CD4-positive, CD25-positive, alpha-beta regulatory T cell (primary cell): Measurements from ENCODE around the gene ZNF497. TPM values are rescaled to one million over a fixed set of nuclear protein-coding genes. Genes with fewer than 3 reads are reported as not detected.

ENCODE experiments used
- ATAC-seq, 2 donors: fragments of 150-1000 bp; cut with Tn5 transposase; one replicate each; pipeline ENCODE4 v1.10.0; 2021; ENCODE audit warnings: low read depth in 2 of 2, moderate number of reproducible peaks in 2 of 2, moderate library complexity in 1 of 2
- DNase-seq, 3 donors: peaks; one replicate each; pipeline versions ENCODE4 v3.0.0 to v3.0.0-alpha.2; 2012 to 2022; ENCODE audit warnings: mixed read lengths in 1 of 3
- H3K27ac ChIP-seq: one replicate; pipeline ENCODE4 v1.7.0; 2013; ENCODE audit warnings: mild to moderate bottlenecking, low read length; ENCODE audit not compliant: insufficient read depth, poor library complexity, severe bottlenecking
- H3K27me3 ChIP-seq: one replicate; pipeline ENCODE4 v1.7.0; 2013; ENCODE audit warnings: low read length; ENCODE audit not compliant: control insufficient read depth, insufficient read depth
- H3K36me3 ChIP-seq: one replicate; pipeline ENCODE4 v1.7.0; 2013; ENCODE audit warnings: mild to moderate bottlenecking, low read length, moderate library complexity; ENCODE audit not compliant: control insufficient read depth, insufficient read depth
- H3K4me1 ChIP-seq: 2 replicates; pipeline ENCODE4 v1.7.0; 2013; ENCODE audit warnings: mild to moderate bottlenecking, low read length; ENCODE audit not compliant: insufficient read depth, control insufficient read depth, poor library complexity, severe bottlenecking
- H3K4me3 ChIP-seq: one replicate; pipeline ENCODE4 v1.7.0; 2013; ENCODE audit warnings: low read depth, mild to moderate bottlenecking, low read length, moderate library complexity
- H3K9me3 ChIP-seq, 2 experiments: 1 replicate in 1 of 2; 2 replicates in 1 of 2; pipeline ENCODE4 v1.7.0; 2013; ENCODE audit warnings: low read length in 2 of 2, mild to moderate bottlenecking in 1 of 2, moderate library complexity in 1 of 2; ENCODE audit not compliant: control insufficient read depth in 2 of 2
- H3K27ac Mint-ChIP-seq, 3 donors: one replicate each; pipeline ENCODE4 v1.8.0; 2020 to 2022; ENCODE audit warnings: mild to moderate bottlenecking in 3 of 3, mixed read lengths in 3 of 3, moderate library complexity in 2 of 3
- H3K27me3 Mint-ChIP-seq: one replicate; pipeline ENCODE4 v1.8.0; 2022; ENCODE audit warnings: mild to moderate bottlenecking, mixed read lengths
- H3K36me3 Mint-ChIP-seq: one replicate; pipeline ENCODE4 v1.8.0; 2020; ENCODE audit warnings: mixed read lengths
- H3K4me1 Mint-ChIP-seq, 4 donors: one replicate each; pipeline ENCODE4 v1.8.0; 2020 to 2022; ENCODE audit warnings: mixed read lengths in 4 of 4, mild to moderate bottlenecking in 1 of 4
- H3K4me3 Mint-ChIP-seq, 4 donors: one replicate each; pipeline ENCODE4 v1.8.0; 2020 to 2022; ENCODE audit warnings: mild to moderate bottlenecking in 4 of 4, mixed read lengths in 4 of 4, moderate library complexity in 3 of 4
- H3K9me3 Mint-ChIP-seq, 7 donors: one replicate each; pipeline ENCODE4 v1.8.0; 2020 to 2022; ENCODE audit warnings: mixed read lengths in 7 of 7, mild to moderate bottlenecking in 3 of 7, moderate library complexity in 2 of 7
- polyA plus RNA-seq, 4 donors: library from polyadenylated mRNA; unstranded; fragments of 300-500 nt; fragmentation: Illumina TruSeq; gene quantifications; one replicate each; pipeline ENCODE4 v1.2.3, GENCODE V29; 2021
- total RNA-seq: library from RNA; stranded (reverse); gene quantifications from one replicate; pipeline ENCODE4 v1.2.3, GENCODE V29; 2022

ZNF497 gene
- total and polyA plus RNA-seq, 5 donors from 2014 or later = 0.27 to 0.79 (median 0.38) TPM

DNA sequence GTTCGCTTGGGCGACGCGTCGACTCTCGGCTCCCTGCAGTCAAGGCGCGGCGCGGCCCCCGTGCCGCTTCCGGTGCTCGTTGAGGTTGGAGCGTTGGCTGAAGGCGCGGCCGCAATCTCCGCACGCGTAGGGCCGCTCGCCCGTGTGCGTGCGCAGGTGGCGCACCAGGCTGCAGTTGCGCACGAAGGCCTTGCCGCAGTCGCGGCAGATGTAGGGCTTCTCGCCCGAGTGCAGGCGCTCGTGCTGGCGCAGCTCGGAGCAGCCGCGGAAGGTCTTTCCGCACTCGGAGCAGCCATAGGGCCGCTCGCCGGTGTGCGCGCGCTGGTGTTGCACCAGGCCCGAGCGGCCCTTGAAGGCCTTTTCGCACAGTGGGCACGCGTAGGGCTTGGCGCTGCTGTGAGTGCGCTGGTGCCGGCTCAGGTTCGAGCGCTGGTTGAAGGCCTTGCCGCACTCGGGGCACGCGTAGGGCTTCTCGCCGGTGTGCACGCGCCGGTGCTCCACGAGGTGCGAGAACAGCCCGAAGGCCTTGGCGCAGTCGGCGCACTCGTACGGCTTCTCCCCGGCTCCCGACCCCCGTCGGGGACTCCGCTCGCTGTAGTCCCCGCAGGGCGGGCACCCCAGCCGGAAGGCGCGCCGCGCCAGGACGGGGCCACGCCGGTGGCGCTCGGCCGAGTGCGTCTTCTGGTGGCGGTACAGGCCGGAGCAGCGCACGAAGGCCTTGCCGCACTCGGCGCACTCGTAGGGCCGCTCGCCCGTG lies 5.3 kb upstream of the ZNF497 start:
- peaks cover 0 to 2% (median under 1%) of the 10 kb centered on the region in 4 donors for H3K4me1 Mint-ChIP-seq
- no peaks in the 10 kb centered on the region for H3K36me3 Mint-ChIP-seq
- DNase-seq (no peak), ATAC-seq (no peak)
- H3K27ac Mint-ChIP-seq = no peak overlapping the region
- no peaks in the 10 kb centered on the region for H3K36me3 ChIP-seq
- H3K4me1 ChIP-seq = no peaks in the 10 kb centered on the region
- no peaks in the 10 kb centered on the region for H3K9me3 Mint-ChIP-seq
- H3K4me3 ChIP-seq = no peak overlapping the region
- H3K27ac ChIP-seq = no peak overlapping the region
- no peaks in the 10 kb centered on the region for H3K27me3 Mint-ChIP-seq
- no peaks in the 10 kb centered on the region for H3K9me3 ChIP-seq
- H3K4me3 Mint-ChIP-seq = no peak overlapping the region
- no peaks in the 10 kb centered on the region for H3K27me3 ChIP-seq

DNA sequence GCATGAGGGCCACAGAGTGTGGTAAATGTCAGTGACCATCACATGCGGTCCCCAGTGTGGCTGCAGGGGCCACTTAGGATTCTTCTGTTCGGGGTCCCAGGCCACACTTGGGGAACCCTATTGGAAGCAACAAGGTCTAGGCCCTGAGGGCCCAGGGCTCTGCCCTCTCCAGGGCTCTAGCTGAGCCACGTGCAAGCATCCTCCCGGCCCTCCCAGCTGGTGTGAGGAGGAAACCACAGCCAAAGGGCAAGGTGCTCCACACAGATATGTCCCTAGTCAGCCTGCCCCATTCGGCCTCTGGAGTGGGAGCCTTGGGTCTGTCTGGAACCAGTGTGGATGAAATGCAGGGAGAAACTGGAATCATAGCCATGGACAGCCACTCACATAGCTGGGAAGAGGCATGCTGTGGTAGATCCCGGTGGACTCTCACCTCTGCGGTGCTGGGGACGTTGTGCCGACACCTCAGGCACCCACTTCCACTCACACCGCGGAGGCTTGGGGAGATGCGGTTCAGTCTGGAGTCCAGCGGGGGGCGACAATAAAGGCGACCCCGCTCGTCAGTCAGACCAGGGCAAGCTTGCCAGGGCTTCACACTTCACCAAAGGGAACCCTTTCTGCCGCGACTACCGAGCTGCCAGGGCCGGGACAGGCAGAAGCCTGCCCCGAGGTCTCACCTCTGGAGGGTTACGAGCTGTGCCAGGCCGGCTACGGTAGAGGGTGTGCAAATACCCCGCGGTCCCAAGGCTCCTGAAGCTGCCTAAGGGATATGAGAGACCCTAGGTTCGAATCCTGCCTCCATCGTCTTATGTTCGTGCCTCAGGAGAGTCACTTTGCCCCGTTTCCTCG lies 4.3 kb upstream of the ZNF497 start:
- H3K36me3 ChIP-seq = no peaks in the 10 kb centered on the region
- peaks cover 4% of the 10 kb centered on the region for H3K4me1 ChIP-seq
- no peaks in the 10 kb centered on the region for H3K9me3 ChIP-seq
- Mint-ChIP-seq H3K4me1 (peaks cover 0 to 9% (median 5%) of the 10 kb centered on the region in 4 donors), H3K4me3 (peak overlapping the region in 1 of 4 donors; percentile 68), H3K36me3 (no peaks in the 10 kb centered on the region), H3K27me3 (peaks cover 3% of the 10 kb centered on the region), H3K9me3 (no peaks in the 10 kb centered on the region), H3K27ac (peak overlapping the region in 1 of 3 donors; percentile 20)
- no peak overlapping the region for H3K4me3 ChIP-seq
- no peaks in the 10 kb centered on the region for H3K27me3 ChIP-seq
- ATAC-seq = no peak
- no peak overlapping the region for H3K27ac ChIP-seq
- no peak for DNase-seq

DNA sequence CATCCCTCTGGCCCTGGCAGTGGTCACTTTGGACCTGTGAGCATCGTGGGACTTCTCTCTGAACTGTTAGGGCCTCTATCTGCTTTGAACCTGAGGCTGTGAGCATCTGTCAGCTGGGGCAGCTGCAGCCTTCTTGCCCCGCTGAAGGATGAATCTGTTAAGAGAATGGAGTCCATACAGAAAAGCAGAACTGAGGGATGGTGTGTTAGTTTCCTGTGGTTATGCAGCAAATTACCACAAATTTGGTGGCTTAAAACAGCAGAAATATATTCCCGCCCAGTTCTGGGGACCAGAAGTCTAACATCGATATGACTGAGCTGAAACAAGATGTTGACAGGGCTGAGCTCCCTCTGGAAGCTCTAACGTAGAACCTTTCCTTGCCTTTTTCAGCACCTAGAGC lies 1.6 kb upstream of the ZNF497 start:
- H3K36me3 Mint-ChIP-seq = no peaks in the 10 kb centered on the region
- no peaks in the 10 kb centered on the region for H3K27me3 ChIP-seq
- no peak overlapping the region for H3K27ac ChIP-seq
- no peak overlapping the region for H3K4me3 ChIP-seq
- H3K9me3 ChIP-seq = no peaks in the 10 kb centered on the region
- peaks cover 0 to 11% (median 6%) of the 10 kb centered on the region in 4 donors for H3K4me1 Mint-ChIP-seq
- peaks cover 4% of the 10 kb centered on the region for H3K27me3 Mint-ChIP-seq
- no peak for DNase-seq
- H3K36me3 ChIP-seq = no peaks in the 10 kb centered on the region
- no peaks in the 10 kb centered on the region for H3K9me3 Mint-ChIP-seq
- ATAC-seq = no peak
- peaks cover 8% of the 10 kb centered on the region for H3K4me1 ChIP-seq
- peak overlapping the region in 1 of 4 donors; percentile 52 for H3K4me3 Mint-ChIP-seq
- H3K27ac Mint-ChIP-seq = no peak overlapping the region

DNA sequence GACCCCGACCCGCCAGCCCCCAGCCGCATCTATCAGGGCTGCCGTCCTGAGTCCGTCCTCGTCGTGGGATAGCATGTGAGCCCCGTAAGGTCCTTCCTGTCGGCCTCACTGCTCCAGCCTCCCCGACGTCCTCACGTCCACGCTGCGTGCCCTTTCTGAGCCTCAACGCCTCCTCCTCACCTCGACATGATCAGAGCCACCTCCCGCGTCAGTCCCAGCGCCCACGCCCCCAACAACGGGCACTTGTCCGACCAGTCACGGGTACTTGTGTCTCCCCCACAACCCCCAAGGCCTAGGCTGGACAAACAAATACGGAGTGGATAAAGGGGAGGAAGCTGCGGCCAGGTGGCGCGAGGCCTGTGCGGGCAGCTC lies 665 bp downstream of the ZNF497 start:
- Mint-ChIP-seq H3K27ac (peak overlapping the region; percentile 91 to 93 (median 93)), H3K4me1 (peaks cover 0 to 11% (median 6%) of the 10 kb centered on the region in 4 donors), H3K4me3 (peak overlapping the region; percentile 93 to 95 (median 94)), H3K9me3 (no peaks in the 10 kb centered on the region), H3K36me3 (no peaks in the 10 kb centered on the region), H3K27me3 (peaks cover 4% of the 10 kb centered on the region)
- peak in 2 of 3 donors; percentile 19 to 64 for DNase-seq
- H3K4me1 ChIP-seq = peaks cover 18% of the 10 kb centered on the region
- no peaks in the 10 kb centered on the region for H3K27me3 ChIP-seq
- H3K9me3 ChIP-seq = no peaks in the 10 kb centered on the region
- H3K36me3 ChIP-seq = no peaks in the 10 kb centered on the region
- no peak for ATAC-seq
- H3K27ac ChIP-seq = peak overlapping the region; percentile 76
- peak overlapping the region; percentile 84 for H3K4me3 ChIP-seq

DNA sequence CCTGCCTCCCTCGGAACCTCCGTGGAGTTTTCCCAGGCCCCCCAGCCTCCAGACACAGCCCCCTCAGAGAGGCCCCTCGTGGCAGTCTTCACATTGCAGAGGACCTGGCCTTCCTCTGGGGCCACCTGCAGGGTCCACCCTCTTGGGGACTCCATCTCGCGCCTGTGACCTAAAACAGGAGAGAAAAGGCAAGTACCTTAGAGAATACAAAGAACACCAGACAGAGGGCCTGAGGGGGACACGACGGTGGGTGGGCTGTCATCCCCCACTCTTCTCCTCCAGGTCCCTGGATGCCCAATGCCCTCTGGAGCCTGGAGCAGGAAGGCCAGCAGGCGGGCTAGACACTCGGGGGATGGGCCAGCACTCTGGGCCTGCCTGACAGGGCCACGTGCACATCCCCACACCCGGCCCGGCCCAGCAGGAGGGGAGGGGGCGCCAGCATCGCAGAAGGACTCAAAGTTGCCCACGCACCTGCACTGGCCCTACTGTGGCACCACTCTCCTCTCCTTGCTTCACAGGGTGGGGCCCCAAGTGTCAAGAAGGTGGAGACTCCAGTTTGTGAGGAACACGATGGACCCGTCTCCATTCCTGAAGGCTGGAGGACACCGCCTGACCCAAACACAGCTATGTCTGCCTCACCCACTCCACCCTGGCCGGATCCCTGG lies 4.9 kb downstream of the ZNF497 start:
- no peaks in the 10 kb centered on the region for H3K9me3 ChIP-seq
- DNase-seq (no peak), ATAC-seq (no peak)
- peaks cover 28% of the 10 kb centered on the region for H3K4me1 ChIP-seq
- H3K4me3 ChIP-seq = no peak overlapping the region
- Mint-ChIP-seq H3K27ac (no peak overlapping the region), H3K9me3 (no peaks in the 10 kb centered on the region), H3K27me3 (peaks cover 4% of the 10 kb centered on the region), H3K4me3 (peak overlapping the region in 2 of 4 donors; percentile 32 to 51), H3K4me1 (peaks cover 0 to 18% (median 4%) of the 10 kb centered on the region in 4 donors), H3K36me3 (no peaks in the 10 kb centered on the region)
- no peaks in the 10 kb centered on the region for H3K27me3 ChIP-seq
- H3K27ac ChIP-seq = no peak overlapping the region
- no peaks in the 10 kb centered on the region for H3K36me3 ChIP-seq

DNA sequence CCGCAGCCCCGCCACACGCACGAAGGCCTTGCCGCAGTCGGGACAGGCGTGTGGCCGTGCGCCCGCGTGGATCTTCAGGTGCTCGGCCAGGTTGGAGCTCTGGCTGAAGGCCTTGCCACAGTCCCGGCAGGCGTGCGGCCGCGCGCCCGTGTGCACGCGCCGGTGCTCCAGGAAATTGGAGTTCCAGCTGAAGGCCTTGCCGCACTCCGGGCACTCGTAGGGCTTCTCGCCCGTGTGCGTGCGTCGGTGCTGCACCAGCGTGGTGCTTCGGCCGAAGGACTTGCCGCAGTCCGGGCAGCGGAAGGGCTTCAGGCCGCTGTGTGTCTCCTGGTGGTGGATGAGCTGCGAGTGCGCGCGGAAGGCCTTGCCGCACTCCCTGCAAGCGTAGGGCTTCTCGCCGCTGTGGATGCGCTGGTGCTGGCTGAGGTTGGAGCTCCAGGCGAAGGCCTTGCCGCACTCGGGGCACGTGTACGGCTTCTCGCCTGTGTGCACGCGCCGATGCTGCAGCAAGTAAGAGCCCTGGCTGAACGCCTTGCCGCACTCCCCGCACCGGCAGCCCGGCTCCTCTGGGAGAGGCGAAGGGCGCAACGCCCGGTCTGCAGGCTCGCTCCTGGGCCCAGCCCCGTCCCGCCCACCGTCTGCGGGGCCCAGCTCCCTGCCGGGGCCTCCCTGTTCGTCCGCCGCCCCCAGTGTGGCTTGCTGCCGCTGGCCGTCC lies 5.6 kb downstream of the ZNF497 start:
- DNase-seq = peak in 1 of 3 donors; percentile 12
- H3K4me3 Mint-ChIP-seq = peak overlapping the region in 2 of 4 donors; percentile 56 to 70

More for the DNA sequence above, 5.6 kb downstream of the ZNF497 start:
- H3K36me3 Mint-ChIP-seq = no peaks in the 10 kb centered on the region
- H3K27ac ChIP-seq = no peak overlapping the region
- peaks cover 25% of the 10 kb centered on the region for H3K4me1 ChIP-seq
- peaks cover 0 to 16% (median 2%) of the 10 kb centered on the region in 4 donors for H3K4me1 Mint-ChIP-seq
- no peaks in the 10 kb centered on the region for H3K36me3 ChIP-seq
- ATAC-seq = no peak
- H3K27ac Mint-ChIP-seq = no peak overlapping the region
- H3K9me3 ChIP-seq = no peaks in the 10 kb centered on the region
- peaks cover 2% of the 10 kb centered on the region for H3K27me3 Mint-ChIP-seq
- no peak overlapping the region for H3K4me3 ChIP-seq
- H3K27me3 ChIP-seq = no peaks in the 10 kb centered on the region
- H3K9me3 Mint-ChIP-seq = no peaks in the 10 kb centered on the region
